NCI-H1105 (cell line): ENCODE measurements around the gene CHMP4B.

Source experiments
- DNase-seq: peaks from one replicate; lab custom pipeline; 2025; lab: John Stamatoyannopoulos, UW

The CHMP4B gene, protein sequence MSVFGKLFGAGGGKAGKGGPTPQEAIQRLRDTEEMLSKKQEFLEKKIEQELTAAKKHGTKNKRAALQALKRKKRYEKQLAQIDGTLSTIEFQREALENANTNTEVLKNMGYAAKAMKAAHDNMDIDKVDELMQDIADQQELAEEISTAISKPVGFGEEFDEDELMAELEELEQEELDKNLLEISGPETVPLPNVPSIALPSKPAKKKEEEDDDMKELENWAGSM

DNA sequence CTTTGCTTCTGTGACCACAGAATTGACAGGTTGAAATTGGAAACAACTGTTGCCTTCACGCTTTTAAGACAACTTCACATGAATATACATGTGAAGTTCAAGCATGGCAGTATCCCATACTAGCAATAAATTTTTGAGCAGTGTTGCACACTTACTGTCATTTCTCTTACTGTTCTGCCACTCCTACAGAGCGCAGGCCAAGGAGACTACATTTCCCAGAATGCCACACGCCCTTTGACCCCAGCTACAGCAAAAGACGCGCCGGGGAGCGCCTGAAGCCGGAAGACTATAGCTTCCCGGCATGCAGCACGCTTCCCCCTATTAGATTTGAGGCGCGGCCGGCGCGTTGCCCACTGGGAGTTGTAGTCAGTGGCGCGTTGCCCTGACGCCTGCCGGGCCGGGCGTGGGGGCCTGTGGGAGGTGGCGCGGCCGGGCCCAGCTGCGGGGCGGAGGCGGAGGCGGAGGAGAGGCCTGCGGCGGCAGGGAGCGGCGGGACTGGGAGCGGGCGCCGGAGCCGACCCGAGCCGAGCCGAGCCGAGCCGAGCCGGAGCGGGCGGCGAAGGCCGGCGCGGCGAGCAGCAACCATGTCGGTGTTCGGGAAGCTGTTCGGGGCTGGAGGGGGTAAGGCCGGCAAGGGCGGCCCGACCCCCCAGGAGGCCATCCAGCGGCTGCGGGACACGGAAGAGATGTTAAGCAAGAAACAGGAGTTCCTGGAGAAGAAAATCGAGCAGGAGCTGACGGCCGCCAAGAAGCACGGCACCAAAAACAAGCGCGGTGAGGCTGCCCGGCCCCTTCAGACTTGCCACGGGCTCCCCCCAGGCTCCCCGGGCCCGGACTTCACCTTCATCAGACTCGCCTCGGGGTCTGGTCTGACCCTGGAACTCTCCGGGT is at the start of gene CHMP4B:
Gene CHMP4B, plus strand, starts transcription at position 464 of the 891 bp plus-strand sequence. Its CDS starts 121 bp downstream, at position 585.
- peak; percentile 99 for DNase-seq

DNA sequence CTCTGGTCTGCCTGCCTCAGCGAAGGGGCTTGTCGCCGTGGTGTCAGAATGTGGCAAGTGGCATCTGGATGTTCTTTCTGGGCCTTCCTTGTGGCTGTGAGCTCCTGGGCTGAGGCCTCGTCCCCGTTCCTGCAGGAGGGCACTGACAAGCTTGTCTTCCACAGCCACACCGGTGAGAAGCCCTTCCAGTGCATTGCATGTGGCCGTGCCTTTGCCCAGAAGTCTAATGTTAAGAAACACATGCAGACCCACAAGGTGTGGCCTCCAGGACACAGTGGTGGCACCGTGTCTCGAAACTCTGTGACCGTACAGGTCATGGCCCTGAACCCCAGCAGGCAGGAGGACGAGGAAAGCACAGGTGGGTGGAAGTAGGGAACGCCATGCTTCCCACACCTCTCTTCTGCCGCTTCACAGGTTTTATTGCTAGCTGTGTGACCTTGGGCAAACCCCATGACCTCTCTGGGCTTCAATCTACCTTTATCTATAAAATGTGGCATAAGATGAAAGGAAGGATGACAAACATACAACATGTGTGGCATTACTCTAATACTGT is 49.4 kb upstream of the CHMP4B start:
- DNase-seq = no peak

DNA sequence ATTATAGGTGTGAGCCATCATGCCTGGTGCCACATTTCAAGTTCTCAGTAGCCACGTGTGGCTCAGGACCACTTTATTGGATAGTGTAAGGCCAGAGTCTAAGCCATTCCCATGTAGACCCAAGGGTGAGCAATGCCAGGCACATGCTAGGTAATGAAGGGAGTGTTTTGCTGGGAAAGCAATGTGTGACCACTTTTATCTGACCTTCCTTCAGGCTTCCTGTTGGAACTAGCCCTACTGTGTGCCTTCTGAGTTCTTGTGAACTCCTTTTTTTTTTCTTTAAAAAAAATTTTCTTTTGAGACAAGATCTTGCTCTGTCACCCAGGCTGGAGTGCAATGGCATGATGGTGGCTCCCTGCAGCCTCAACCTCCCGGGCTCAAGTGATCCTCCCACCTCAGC is 46.0 kb upstream of the CHMP4B start:
- no peak for DNase-seq

DNA sequence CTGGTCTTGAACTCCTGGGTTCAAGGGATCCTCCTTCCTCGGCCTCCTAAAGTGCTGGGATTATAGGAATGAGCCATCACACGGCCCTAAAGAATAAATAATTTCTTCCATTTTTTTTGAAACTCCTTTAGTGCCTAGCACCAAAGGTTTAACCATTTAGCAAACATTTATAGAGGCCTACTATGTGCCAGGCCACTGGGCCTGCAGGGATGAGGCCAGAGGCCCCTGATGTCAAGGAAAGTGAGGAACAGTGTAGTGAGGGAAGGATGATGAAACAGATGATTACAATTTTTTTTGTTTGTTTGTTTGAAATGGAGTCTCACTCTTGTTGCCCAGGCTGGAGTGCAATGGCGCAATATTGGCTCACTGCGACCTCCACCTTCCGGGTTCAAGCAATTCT is 45.6 kb upstream of the CHMP4B start:
- no peak for DNase-seq

DNA sequence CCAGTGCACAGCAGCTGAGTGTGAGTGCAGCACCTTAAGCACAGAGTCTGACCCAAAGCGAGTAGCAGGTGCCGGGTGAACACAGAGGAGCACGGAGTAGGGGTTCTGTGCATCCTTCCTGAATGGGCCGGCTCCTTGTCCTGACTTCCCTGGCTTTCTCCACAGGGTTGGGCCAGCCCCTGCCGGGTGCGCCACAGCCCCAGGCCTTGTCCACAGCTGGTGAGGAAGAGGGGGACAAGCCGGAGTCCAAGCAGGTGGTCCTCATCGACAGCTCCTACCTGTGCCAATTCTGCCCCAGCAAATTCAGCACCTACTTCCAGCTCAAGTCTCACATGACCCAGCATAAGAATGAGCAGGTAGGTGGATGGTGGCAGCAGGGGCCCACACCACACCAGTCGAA is 44.5 kb upstream of the CHMP4B start:
- DNase-seq = no peak

DNA sequence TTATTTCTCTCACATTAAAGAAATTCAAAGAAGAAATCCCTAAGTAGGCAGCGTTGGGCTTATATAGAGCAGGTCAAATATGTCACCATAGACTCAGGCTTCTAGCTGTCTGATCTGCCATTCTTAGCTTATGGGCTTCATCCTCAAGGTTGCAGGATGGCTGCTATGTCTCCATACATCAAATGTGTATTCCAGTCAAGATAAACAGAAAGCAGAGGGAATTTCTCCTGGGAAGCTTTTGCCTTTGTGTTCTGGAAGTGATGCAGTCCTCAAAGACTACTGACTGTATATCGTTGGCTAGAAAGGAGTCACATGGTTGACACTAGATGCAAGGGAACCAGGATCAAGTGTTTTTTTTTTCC is 43.4 kb upstream of the CHMP4B start:
- no peak for DNase-seq

DNA sequence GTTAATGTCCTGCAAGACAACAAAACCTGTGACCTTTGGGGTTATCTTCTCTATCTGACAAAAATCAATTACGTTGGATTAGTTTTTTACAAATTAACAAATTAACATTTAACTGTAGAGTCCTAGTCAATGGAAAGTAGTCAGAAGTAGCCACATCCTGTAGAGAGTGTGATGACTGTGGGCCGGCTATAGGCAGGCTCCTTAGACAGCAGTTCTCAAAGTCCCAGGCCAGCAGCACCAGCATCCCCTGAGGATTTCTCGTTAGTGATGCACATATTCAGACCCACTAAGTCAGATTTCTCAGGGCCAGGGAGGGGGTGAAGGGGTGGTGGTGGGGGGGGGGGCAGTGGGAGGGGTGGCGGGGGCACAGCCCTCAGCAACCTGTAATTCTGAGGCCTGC is 42.1 kb upstream of the CHMP4B start:
- no peak for DNase-seq

DNA sequence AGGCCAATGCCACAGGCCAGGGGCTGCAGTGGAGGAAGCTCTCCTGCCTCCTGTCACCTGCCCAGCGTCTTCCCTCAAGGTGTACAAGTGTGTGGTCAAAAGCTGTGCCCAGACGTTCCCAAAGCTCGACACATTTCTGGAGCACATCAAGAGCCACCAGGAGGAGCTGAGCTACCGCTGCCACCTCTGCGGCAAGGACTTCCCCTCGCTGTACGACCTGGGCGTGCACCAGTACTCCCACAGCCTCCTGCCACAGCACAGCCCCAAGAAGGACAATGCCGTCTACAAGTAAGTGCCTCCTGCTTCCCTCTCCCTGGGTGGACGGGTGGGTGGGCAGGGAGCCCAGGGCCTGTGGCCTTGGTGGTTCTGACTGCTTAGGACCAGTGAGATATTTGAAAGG is 41.1 kb upstream of the CHMP4B start:
- no peak for DNase-seq

DNA sequence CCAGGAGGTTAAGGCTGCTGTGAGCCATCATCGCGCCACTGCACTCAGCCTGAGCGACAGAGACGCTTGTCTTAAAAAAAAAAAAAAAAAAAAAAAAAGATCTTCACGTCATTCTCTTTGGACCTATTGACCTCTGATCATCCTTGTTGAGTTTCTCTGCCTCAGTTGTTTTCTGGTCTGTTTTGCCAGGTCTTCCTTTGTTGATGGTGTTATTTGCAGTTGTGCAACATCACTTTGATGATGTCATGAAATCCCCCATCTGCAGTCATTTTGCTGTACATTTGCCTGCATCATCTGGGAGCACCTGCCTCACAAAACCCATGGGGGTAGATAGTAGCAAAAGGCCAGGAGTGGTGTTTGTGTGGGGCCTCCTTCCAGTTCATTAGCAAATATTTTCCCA is 39.2 kb upstream of the CHMP4B start:
- no peak for DNase-seq

DNA sequence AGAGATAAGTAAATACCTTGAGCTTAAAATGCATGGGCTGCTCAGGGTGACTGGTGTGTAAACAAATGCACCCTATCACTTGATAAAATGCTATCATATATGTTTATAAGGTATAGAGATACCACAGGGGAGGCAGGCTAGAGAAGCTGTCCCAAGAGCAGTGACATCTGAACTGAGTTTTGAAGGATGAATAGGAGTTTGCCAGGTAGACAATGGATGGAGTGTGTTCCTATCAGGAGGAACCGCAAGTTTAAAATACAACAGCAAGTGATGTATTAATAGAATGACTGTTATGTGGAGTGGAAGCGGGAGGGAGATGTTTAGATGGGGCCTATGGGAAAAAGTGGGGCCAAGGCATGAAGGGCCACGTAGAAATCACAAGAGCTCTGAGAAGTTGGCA is 38.7 kb upstream of the CHMP4B start:
- no peak for DNase-seq

DNA sequence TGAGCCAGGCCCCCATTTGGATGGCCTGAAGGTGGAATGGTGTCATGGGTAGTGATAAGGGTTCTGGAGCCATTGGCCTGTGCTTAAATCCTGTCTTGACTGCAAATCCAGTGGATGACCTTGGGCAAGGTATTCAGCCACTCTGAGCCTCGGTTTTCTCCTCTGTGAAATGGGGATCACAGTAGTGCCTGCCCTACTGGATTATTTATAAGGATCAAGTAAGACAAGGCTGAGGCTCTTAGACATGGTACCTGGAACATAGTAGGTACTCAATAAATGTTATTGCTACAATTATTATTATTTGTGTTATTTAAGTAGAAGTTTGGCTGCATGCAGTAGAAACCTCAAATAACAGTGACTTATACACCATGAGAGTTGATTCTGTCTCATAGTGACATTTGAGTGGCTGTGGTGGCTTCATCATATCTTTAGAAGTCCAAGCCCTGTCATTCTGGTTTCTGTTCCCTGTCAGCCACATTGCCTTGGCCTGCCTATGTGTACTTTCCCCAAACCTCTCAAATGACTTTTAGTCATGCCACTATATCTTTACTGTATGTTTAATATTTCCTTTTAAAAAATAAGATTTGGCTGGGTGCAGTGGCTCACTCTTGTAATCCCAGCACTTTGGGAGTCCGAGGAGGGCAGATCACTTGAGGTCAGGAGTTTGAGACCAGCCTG is 37.6 kb upstream of the CHMP4B start:
- no peak for DNase-seq

DNA sequence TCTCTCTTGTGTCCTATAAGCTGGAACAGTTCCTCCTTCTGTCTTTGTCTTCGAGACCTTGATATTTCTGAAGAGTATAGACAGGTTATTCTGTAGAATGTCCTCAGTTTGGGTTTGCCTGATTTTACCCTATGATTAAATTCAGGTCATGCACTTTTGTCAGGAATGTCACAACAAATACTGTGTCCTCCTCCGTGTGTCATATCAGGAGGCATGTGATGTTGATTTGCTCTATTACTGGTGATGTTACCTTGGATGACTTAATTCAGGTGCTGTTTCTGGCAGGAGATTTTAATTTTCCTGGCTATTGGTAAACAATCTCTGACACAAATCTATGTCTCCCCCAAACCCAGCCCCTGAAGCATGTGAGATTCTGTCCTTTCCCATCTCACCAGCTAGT is 33.3 kb upstream of the CHMP4B start:
- no peak for DNase-seq

DNA sequence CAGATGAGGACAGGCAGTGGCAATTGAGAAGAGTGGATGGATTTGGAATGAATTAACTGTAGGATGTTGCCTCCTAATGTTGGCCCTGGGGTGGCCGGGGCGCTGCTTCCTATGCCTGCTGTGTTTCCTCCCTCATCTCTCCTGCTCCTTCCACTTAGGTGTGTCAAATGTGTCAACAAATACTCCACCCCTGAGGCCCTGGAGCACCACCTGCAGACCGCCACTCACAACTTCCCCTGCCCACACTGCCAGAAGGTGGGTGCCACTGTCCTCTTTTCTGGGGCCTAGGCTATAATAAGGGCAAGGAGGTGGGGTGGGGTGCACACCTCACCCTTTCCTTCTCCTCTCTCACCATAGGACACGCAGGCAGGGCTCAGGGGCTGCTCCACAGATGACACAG is 30.0 kb upstream of the CHMP4B start:
- DNase-seq = no peak

DNA sequence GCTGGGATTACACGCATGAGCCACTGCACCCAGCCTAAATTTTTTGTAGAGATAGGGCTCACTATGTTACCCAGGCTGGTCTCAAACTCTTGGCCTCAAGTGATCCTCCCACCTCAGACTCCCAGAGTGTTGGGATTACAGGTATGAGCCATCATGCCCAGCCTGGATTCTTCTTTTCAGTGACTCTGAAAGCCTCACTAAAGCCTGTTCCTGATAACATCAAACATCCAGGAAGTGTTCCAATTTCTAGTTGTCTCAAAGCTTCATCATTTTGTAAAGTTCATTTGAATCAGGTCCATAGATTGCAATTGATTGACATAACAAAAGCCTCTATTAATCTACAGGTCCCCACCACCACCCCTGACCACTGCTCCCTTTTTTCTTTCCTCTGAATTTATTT is 29.2 kb upstream of the CHMP4B start:
- DNase-seq = no peak

DNA sequence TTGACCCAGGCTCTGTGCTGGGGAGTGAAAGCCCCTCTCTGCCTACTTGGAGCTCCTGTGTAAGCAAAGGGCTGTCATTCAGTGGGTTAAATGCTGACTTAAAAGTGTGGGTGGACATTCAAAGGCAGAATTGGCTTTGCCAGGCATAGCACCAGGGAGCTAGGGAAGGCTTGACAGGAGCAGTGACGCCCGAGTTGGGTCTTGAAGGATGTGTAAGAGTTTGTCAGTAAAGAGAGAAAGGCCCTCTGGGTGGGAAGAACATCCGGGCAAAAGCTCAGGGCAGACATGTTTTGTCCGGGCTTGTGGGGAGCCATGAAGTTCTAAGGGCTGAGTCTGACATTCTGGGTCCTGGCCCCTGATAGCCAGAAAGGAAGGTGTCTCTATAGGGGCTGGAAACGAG is 27.9 kb upstream of the CHMP4B start:
- no peak for DNase-seq

DNA sequence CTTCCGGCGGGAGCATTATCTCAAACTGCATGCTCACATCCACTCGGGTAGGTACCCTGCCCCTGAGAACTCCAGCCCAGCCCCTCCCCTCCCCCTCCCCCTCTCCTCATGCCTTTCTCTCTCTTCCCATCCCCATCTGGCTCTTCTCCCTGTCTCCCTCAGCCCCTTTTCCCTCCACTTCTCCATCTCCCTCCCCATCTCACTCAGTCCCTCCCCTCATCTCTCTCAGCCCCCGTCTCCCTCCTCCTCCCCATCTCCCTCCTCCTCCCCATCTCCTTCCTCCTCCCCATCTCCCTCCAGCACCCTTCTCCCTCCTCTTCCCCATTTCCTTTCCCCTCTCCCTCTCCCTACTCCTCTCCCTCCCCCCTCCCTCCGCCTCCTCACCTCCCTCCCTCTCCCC is 27.3 kb upstream of the CHMP4B start:
- DNase-seq = no peak

DNA sequence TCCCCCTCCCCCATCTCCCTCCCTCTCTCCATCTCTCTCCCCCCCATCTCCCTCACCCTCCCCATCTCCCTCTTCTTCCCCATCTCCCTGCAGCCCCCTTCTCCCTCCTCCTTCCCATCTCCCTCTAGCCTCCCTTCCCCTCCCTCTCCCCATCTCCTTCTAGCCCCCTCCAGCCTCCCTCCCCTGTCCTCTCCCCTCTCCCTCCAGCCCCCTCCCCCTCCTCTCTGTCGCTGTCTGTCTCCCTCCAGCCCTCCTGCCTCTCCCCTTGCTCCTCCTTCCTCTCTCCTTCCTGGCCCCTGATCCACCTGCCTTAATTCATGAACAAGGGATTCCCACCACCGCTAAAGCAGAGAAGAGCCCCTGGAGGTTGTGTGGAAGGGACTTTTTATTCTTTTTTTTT is 26.9 kb upstream of the CHMP4B start:
- no peak for DNase-seq

DNA sequence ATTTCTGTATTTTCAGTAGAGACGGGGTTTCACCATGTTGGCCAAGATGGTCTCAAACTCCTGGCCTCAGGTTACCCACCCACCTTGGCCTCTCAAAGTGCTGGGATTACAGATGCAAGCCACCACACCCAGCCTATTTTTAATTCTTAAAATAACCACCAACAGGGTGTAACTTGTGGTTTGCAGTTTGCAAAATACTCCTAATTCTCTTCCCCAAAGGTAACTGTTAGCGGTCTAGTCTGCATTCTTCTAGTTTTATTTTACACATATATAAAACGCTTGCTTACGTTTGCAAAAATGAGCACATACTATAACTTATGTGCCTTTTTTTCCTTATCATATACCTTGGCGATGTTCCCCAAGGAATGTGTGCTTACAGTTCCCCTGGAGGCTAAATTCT is 25.6 kb upstream of the CHMP4B start:
- DNase-seq = no peak

DNA sequence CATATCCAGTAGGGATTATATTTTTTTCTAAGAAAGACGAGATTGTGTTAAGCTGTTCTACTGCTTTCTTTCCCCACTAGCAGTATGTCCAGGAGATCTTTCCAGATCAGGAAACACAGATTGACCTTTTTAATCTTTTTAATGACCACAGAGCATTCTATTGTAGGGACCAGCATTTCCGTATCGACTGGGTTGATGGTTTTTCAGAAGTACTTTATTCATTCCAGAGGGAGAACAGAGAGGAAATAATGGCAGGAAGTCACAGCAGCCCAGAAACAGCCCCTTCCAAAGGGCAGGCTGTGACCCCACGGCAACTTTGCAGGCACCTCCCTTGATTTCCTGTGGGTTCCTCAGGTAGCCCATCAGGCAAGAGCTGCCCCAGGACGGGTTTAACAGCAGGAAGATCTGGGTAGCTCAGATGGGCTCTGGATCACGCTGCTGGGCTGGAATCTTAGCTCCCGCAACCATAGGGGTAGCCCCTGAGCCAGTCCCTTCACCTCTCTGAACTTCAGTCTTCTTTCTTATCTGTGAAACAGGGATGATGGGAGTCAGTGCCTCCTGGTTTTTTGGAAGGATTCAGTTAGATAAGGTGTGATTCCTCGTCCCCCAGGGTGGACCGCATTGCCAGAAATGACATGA is 23.8 kb upstream of the CHMP4B start:
- no peak for DNase-seq

DNA sequence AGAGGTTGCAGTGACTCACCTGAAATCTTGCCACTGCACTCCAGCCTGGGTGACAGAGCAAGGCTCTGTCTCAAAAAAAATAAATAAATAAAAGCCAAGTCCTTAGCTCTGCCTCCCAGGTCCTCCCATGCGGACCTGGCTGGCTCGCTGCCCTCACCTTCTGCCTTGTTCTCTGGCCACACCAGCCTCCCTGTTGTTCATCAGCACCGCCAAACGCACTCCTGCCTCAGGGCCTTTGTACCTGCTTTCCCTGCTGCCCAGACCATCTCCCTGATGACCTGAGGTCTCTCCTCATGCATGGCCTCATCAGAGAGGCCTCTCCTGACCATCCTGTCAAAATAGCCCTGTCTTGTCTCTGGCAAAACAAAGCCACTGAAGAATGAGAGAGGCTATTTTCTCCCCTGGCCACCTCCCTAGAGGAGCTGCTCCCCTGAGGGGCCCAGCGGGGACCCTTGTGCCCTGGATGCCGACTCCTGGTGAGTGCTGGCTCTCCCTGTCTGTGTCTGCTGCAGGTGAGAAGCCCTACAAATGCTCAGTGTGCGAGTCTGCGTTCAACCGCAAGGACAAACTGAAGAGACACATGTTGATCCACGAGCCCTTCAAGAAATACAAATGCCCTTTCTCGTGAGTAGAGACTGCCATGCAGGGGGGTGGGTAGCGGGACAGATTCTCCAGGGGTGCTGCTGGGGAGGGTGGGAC is 22.6 kb upstream of the CHMP4B start:
- DNase-seq = no peak

DNA sequence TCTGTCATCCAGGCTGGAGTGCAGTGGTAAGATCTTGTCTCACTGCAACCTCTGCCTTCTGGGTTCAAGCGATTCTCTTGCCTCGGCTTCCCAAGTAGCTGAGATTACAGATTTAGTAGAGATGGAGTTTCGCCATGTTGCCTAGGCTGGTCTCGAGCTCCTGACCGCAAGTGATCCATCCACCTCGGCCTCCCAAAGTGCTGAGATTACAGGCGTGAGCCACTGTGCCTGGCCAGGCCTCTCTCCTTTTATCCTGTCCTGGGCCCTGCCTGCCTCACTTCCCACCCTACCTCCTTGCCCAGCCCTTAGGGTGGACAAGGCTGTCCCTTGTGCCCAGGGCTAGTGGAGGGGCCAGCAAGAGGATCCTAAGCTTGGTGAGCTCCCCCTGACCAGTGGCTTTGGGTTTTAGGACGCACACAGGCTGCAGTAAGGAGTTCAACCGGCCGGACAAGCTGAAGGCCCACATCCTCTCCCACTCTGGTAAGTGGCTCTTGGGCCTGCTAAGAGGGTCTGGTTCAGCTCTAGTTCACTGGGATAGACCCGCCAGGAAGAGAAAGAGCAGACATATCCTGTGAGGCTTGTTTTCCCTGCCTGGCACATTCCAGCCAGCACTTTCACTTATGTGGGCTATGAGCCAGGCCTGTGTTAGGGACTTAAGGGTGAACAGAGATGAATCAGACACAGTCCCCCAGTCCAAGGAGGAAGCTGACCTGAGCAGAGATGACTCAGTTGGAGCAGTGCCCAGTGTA is 21.9 kb upstream of the CHMP4B start:
- no peak for DNase-seq
